ENCODE measurements around the gene TUBGCP2.

TUBGCP2 gene

DNA sequence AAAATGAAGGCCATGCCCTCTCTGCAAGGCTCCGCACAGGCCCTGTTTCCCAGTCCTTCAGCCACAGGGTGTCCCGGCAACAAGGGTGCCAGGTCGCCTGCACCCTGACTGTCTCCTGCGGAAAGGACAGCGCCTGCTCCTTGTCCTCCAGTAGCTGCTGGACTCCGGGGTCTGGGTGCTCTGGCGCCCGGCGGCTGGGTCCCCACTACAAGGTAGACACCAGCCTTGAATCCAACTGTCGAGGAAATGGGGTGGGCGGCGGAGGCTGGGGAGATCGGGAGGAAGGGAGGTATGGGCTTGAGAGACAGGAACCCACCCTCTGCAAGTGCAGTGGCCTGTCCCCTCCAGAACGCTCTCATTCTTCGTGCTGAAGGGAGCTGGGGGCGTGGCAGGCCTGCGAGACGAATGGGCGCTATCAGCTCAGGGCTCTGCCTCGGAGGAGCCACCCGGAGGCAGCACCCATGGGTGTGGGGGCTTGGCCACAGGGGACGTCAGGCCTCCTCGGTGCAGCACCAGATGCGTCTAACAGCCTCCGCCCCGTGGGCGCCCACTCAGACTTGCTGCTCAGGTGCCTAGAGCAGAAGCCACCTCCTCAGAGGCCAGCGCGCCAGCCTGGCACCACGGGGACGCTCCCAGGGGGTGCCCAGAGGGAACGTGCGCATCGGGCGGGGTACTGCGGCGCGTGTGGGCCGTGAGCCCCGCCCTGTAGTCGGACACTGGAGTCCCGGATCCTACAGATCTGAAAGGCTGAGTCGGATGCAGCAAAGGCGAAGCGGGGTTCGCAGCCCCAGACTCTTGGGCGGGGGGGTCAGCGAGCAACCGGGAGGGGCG, 47.6 kb downstream of the TUBGCP2 start (continued):
- TF ChIP-seq ZFHX2 (tag by site-specific recombination; conservative IDR thresholded peaks at IDR 0.05): peak; percentile 75
- no peak for TF ChIP-seq ZNF24 (tag by site-specific recombination; IDR thresholded peaks at IDR 0.05)
- peak; percentile 67 for TF ChIP-seq ZXDB (tag by site-specific recombination; IDR thresholded peaks at IDR 0.05)
- peak; percentile 100 for TF ChIP-seq ZNF423 (tag by site-specific recombination; IDR thresholded peaks at IDR 0.05)
- no peak for TF ChIP-seq ZNF660 (tag by site-specific recombination; IDR thresholded peaks at IDR 0.05)
- TF ChIP-seq ZNF335 (tag by site-specific recombination; conservative IDR thresholded peaks at IDR 0.05): peak; percentile 50; the same call in 1 of the 2 replicates
- TF ChIP-seq OVOL3 (tag by site-specific recombination; IDR thresholded peaks at IDR 0.05): no peak
- TF ChIP-seq ZBTB17 (tag by site-specific recombination; IDR thresholded peaks at IDR 0.05): 0 out of 2 replicates have a peak, but pooled peaks have one; percentile 13
- peak; percentile 43 for TF ChIP-seq KLF9 (tag by site-specific recombination; IDR thresholded peaks at IDR 0.05; ENCODE audit: low read depth)
- TF ChIP-seq ZFP3 (tag by site-specific recombination; IDR thresholded peaks at IDR 0.05; ENCODE audit: low read depth): no peak
- peak; percentile 87 for TF ChIP-seq ZIC2 (tag by site-specific recombination; IDR thresholded peaks at IDR 0.05)
- peak; percentile 11; the same call in 1 of the 2 replicates for TF ChIP-seq ZEB2 (tag by site-specific recombination; IDR thresholded peaks at IDR 0.05)
- TF ChIP-seq ZBTB20 (tag by site-specific recombination; IDR thresholded peaks at IDR 0.05): peak; percentile 12; the same call in 1 of the 2 replicates
- TF ChIP-seq, protein P1, sequence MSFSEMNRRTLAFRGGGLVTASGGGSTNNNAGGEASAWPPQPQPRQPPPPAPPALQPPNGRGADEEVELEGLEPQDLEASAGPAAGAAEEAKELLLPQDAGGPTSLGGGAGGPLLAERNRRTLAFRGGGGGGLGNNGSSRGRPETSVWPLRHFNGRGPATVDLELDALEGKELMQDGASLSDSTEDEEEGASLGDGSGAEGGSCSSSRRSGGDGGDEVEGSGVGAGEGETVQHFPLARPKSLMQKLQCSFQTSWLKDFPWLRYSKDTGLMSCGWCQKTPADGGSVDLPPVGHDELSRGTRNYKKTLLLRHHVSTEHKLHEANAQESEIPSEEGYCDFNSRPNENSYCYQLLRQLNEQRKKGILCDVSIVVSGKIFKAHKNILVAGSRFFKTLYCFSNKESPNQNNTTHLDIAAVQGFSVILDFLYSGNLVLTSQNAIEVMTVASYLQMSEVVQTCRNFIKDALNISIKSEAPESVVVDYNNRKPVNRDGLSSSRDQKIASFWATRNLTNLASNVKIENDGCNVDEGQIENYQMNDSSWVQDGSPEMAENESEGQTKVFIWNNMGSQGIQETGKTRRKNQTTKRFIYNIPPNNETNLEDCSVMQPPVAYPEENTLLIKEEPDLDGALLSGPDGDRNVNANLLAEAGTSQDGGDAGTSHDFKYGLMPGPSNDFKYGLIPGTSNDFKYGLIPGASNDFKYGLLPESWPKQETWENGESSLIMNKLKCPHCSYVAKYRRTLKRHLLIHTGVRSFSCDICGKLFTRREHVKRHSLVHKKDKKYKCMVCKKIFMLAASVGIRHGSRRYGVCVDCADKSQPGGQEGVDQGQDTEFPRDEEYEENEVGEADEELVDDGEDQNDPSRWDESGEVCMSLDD (tag by site-specific recombination; IDR thresholded peaks at IDR 0.05): peak; percentile 73; the same call in 1 of the 2 replicates
- TF ChIP-seq SP2 (tag by site-specific recombination; IDR thresholded peaks at IDR 0.05): peak; percentile 21; the same call in 1 of the 2 replicates
- no peak for TF ChIP-seq ZSCAN16 (tag by site-specific recombination; IDR thresholded peaks at IDR 0.05)
- TF ChIP-seq, protein P2, sequence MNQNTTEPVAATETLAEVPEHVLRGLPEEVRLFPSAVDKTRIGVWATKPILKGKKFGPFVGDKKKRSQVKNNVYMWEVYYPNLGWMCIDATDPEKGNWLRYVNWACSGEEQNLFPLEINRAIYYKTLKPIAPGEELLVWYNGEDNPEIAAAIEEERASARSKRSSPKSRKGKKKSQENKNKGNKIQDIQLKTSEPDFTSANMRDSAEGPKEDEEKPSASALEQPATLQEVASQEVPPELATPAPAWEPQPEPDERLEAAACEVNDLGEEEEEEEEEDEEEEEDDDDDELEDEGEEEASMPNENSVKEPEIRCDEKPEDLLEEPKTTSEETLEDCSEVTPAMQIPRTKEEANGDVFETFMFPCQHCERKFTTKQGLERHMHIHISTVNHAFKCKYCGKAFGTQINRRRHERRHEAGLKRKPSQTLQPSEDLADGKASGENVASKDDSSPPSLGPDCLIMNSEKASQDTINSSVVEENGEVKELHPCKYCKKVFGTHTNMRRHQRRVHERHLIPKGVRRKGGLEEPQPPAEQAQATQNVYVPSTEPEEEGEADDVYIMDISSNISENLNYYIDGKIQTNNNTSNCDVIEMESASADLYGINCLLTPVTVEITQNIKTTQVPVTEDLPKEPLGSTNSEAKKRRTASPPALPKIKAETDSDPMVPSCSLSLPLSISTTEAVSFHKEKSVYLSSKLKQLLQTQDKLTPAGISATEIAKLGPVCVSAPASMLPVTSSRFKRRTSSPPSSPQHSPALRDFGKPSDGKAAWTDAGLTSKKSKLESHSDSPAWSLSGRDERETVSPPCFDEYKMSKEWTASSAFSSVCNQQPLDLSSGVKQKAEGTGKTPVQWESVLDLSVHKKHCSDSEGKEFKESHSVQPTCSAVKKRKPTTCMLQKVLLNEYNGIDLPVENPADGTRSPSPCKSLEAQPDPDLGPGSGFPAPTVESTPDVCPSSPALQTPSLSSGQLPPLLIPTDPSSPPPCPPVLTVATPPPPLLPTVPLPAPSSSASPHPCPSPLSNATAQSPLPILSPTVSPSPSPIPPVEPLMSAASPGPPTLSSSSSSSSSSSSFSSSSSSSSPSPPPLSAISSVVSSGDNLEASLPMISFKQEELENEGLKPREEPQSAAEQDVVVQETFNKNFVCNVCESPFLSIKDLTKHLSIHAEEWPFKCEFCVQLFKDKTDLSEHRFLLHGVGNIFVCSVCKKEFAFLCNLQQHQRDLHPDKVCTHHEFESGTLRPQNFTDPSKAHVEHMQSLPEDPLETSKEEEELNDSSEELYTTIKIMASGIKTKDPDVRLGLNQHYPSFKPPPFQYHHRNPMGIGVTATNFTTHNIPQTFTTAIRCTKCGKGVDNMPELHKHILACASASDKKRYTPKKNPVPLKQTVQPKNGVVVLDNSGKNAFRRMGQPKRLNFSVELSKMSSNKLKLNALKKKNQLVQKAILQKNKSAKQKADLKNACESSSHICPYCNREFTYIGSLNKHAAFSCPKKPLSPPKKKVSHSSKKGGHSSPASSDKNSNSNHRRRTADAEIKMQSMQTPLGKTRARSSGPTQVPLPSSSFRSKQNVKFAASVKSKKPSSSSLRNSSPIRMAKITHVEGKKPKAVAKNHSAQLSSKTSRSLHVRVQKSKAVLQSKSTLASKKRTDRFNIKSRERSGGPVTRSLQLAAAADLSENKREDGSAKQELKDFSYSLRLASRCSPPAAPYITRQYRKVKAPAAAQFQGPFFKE (tag by site-specific recombination; IDR thresholded peaks at IDR 0.05; ENCODE audit: borderline replicate concordance): no peak
- TF ChIP-seq, protein P3, sequence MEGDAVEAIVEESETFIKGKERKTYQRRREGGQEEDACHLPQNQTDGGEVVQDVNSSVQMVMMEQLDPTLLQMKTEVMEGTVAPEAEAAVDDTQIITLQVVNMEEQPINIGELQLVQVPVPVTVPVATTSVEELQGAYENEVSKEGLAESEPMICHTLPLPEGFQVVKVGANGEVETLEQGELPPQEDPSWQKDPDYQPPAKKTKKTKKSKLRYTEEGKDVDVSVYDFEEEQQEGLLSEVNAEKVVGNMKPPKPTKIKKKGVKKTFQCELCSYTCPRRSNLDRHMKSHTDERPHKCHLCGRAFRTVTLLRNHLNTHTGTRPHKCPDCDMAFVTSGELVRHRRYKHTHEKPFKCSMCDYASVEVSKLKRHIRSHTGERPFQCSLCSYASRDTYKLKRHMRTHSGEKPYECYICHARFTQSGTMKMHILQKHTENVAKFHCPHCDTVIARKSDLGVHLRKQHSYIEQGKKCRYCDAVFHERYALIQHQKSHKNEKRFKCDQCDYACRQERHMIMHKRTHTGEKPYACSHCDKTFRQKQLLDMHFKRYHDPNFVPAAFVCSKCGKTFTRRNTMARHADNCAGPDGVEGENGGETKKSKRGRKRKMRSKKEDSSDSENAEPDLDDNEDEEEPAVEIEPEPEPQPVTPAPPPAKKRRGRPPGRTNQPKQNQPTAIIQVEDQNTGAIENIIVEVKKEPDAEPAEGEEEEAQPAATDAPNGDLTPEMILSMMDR (tag by site-specific recombination; IDR thresholded peaks at IDR 0.05): 0 out of 2 replicates have a peak, but pooled peaks have one; percentile 31

All from HEK293 (cell line).